ENCODE data around the gene NUDT3. TPM values are rescaled to one million over a fixed set of nuclear protein-coding genes. Genes with fewer than 3 reads are reported as not detected.
"Not testable (repeated sequence)": the region's sequence is repeated elsewhere in the genome, so short reads cannot be mapped to it uniquely, and the experiment has no call there.

The NUDT3 gene
- total RNA-seq, 1 donor from 2014 or later, result 33.3 TPM

DNA sequence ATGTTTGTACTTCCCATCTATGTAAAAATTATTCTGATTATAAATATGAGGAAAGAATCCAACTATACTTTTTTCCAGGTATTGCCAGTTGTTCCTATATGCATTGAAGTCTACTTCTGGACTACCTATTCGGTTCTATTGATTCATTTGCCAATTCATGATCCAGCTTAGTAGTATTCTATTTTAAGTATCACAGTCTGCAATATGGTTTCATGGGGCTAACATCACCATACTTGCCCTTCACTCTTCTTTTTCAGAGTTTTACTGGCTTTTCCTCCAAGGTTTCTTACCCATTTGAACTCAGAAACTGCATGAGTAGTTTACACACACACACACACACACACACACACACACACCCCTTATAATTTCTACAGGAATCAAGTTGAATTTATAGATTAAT is 34.5 kb downstream of the NUDT3 start:
- Mint-ChIP-seq H3K9me3 (no peaks in the 10 kb centered on the region), H3K27me3 (ENCODE audit: low read depth) (no peaks in the 10 kb centered on the region), H3K4me3 (no peak overlapping the region), H3K36me3 (no peaks in the 10 kb centered on the region), H3K4me1 (peaks cover 25% of the 10 kb centered on the region), H3K27ac (no peak overlapping the region)
- TF ChIP-seq, protein P1, sequence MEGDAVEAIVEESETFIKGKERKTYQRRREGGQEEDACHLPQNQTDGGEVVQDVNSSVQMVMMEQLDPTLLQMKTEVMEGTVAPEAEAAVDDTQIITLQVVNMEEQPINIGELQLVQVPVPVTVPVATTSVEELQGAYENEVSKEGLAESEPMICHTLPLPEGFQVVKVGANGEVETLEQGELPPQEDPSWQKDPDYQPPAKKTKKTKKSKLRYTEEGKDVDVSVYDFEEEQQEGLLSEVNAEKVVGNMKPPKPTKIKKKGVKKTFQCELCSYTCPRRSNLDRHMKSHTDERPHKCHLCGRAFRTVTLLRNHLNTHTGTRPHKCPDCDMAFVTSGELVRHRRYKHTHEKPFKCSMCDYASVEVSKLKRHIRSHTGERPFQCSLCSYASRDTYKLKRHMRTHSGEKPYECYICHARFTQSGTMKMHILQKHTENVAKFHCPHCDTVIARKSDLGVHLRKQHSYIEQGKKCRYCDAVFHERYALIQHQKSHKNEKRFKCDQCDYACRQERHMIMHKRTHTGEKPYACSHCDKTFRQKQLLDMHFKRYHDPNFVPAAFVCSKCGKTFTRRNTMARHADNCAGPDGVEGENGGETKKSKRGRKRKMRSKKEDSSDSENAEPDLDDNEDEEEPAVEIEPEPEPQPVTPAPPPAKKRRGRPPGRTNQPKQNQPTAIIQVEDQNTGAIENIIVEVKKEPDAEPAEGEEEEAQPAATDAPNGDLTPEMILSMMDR (IDR thresholded peaks at IDR 0.05; ENCODE audit: unreplicated experiment), result no peak
- DNase-seq (ENCODE audit: low spot score in 2 of 2, unreplicated experiment in 2 of 2), result no peak

DNA sequence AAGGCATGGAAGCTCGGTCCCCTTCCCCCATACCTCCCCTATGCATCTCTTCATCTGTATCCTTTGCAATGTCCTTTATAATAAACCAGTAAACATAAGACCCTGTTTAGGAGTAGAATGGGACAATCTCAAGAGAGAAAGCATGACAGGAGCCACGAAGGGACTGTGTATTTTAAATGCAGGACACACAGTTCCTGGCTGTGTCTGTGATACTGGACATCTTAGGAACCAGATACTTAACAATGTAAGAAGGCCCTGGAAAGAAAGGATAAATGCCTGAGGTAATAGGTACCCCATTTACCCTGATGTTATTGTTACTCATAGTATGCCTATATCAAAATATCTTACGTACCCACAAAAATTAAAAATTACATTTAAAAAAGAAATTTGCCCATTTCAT is 36.6 kb downstream of the NUDT3 start:
- Mint-ChIP-seq H3K4me3 (no peak overlapping the region), H3K9me3 (no peaks in the 10 kb centered on the region), H3K27me3 (ENCODE audit: low read depth) (no peaks in the 10 kb centered on the region), H3K4me1 (peaks cover 27% of the 10 kb centered on the region), H3K27ac (no peak overlapping the region), H3K36me3 (no peaks in the 10 kb centered on the region)
- TF ChIP-seq, protein P1 (IDR thresholded peaks at IDR 0.05; ENCODE audit: unreplicated experiment), result no peak
- no peak for DNase-seq (ENCODE audit: low spot score in 2 of 2, unreplicated experiment in 2 of 2)

DNA sequence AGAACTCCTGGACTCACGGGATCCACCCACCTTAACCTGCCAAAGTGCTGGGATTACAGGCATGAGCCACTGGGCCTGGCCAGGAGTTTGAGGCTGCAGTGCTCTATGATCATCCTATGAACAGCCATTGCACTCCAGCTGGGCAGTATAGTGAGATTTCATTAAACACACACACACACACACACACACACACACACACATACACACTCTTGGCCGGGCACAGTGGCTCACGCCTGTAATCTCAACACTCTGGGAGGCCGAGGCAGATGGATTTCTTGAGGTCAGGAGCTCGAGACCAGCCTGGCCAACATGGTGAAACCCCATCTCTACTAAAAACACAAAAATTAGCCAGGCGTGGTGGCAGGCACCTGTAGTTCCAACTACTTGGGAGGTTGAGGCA is 38.2 kb downstream of the NUDT3 start:
- H3K27ac Mint-ChIP-seq; H3K36me3 Mint-ChIP-seq; DNase-seq (ENCODE audit: low spot score in 2 of 2, unreplicated experiment in 2 of 2); H3K9me3 Mint-ChIP-seq; H3K4me3 Mint-ChIP-seq; H3K27me3 Mint-ChIP-seq (ENCODE audit: low read depth): not testable (repeated sequence)
- peaks cover 26% of the 10 kb centered on the region for H3K4me1 Mint-ChIP-seq

DNA sequence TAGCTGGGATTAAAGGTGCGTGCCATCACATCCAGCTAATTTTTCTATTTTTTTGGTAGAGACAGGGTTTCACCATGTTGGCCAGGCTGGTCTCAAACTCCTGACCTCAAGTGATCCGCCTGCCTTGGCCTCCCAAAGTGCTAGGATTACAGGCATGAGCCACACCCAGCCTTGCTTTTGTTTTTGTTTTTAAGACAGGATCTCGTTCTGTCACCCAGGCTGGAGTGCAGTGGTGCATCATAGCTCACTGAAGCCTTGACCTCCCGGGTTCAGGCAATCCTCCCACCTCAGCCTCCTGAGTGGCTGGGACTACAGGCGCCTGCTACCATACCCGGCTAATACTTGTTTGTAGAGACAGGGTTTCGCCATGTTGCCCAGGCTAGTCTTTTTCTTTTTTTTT is 38.9 kb downstream of the NUDT3 start:
- H3K4me1 Mint-ChIP-seq, result peaks cover 22% of the 10 kb centered on the region
- not testable (repeated sequence) for H3K27ac Mint-ChIP-seq; H3K27me3 Mint-ChIP-seq (ENCODE audit: low read depth); H3K36me3 Mint-ChIP-seq; DNase-seq (ENCODE audit: low spot score in 2 of 2, unreplicated experiment in 2 of 2); H3K9me3 Mint-ChIP-seq; H3K4me3 Mint-ChIP-seq

DNA sequence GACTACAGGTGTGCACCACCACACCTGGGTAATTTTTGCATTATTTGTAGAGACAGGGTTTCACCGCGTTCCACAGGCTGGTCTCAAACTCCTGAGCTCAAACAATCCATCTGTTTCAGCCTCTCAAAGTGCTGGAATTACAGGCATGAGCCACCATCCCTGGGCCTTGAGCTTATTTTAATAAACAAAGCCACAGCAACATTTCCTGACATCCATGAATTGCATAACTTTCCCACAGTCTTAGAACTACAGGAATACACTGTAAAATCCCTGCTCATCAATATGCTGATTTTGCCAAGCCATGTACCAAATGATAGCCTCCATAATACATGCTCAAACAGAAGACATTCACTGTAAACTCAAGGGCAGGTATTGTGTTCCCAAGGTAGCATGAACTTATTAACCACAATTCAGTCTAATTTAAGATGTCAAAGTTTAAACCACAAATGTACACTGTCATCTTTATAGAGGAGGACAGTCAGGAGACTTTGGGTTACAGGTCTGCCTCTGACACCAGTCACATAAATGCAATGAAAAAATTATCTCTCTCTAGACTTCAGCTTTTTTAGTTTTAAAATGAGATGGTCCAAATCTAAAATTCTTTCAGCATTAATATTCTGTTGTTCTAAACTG is 40.0 kb downstream of the NUDT3 start:
- no peak for DNase-seq (ENCODE audit: low spot score in 2 of 2, unreplicated experiment in 2 of 2)
- peaks cover 15% of the 10 kb centered on the region for H3K4me1 Mint-ChIP-seq
- H3K27ac Mint-ChIP-seq, result no peak overlapping the region
- no peaks in the 10 kb centered on the region for H3K36me3 Mint-ChIP-seq
- TF ChIP-seq, protein P1 (IDR thresholded peaks at IDR 0.05; ENCODE audit: unreplicated experiment), result no peak
- no peaks in the 10 kb centered on the region for H3K27me3 Mint-ChIP-seq (ENCODE audit: low read depth)
- no peaks in the 10 kb centered on the region for H3K9me3 Mint-ChIP-seq
- no peak overlapping the region for H3K4me3 Mint-ChIP-seq

DNA sequence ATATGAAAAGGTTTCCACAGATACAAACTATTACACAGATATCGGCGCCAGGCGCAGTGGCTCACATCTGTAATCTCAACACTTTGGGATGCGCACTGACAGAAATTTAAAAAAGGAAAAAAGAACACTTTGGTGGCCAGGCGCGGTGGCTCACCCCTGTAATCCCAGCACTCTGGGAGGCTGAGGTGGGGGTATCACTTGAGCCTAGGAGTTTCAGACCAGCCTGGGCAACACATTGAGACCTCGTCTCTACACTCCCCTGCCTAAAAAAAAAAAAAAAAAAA is 41.6 kb downstream of the NUDT3 start:
- peak overlapping the region; percentile 78 for H3K27ac Mint-ChIP-seq
- H3K4me1 Mint-ChIP-seq, result peaks cover 17% of the 10 kb centered on the region
- H3K36me3 Mint-ChIP-seq, result no peaks in the 10 kb centered on the region
- no peaks in the 10 kb centered on the region for H3K9me3 Mint-ChIP-seq
- TF ChIP-seq, protein P1 (IDR thresholded peaks at IDR 0.05; ENCODE audit: unreplicated experiment), result no peak
- no peak for DNase-seq (ENCODE audit: low spot score in 2 of 2, unreplicated experiment in 2 of 2)
- H3K4me3 Mint-ChIP-seq, result no peak overlapping the region
- no peaks in the 10 kb centered on the region for H3K27me3 Mint-ChIP-seq (ENCODE audit: low read depth)

All from mesothelial cell of epicardium (in vitro differentiated cells).